Breast epithelium (tissue), 3 donors: ENCODE measurements around the gene SIK3.

ENCODE experiments used
- POLR2A ChIP-seq: fragments of 450-650 bp; IDR thresholded peaks from one replicate; pipeline ENCODE4 v1.6.1; 2016; ENCODE audit warnings: antibody characterized with exemption, mild to moderate bottlenecking, moderate library complexity
- POLR2AphosphoS5 ChIP-seq, 3 donors: sonication (generic); formaldehyde crosslinking; IDR thresholded peaks; one replicate each; pipeline ENCODE4 v1.6.1; 2017; ENCODE audit warnings: antibody characterized with exemption in 3 of 3
- TF ChIP-seq, protein P1 (sequence below), 3 donors: fragments of 450-650 bp; IDR thresholded peaks; one replicate each; pipeline ENCODE4 v1.5.1; 2016 to 2017; ENCODE audit warnings: antibody characterized with exemption in 3 of 3, mild to moderate bottlenecking in 3 of 3, moderate library complexity in 3 of 3

- TF ChIP-seq, protein P1, sequence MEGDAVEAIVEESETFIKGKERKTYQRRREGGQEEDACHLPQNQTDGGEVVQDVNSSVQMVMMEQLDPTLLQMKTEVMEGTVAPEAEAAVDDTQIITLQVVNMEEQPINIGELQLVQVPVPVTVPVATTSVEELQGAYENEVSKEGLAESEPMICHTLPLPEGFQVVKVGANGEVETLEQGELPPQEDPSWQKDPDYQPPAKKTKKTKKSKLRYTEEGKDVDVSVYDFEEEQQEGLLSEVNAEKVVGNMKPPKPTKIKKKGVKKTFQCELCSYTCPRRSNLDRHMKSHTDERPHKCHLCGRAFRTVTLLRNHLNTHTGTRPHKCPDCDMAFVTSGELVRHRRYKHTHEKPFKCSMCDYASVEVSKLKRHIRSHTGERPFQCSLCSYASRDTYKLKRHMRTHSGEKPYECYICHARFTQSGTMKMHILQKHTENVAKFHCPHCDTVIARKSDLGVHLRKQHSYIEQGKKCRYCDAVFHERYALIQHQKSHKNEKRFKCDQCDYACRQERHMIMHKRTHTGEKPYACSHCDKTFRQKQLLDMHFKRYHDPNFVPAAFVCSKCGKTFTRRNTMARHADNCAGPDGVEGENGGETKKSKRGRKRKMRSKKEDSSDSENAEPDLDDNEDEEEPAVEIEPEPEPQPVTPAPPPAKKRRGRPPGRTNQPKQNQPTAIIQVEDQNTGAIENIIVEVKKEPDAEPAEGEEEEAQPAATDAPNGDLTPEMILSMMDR (IDR thresholded peaks at IDR 0.05): no peak
- TF ChIP-seq POLR2AphosphoS5 (IDR thresholded peaks at IDR 0.05) (no peak), POLR2A (no peak)
Observed at GRCh38 chr11:116917632-116918031, 180.6 kb downstream of the SIK3 start.
